Measurements from ENCODE around the gene ITPR2. TPM values are rescaled to one million over a fixed set of nuclear protein-coding genes. Genes with fewer than 3 reads are reported as not detected.

The ITPR2 gene
- total RNA-seq, 1 experiment from 2014 or later, result 26.0 TPM

- Histone ChIP-seq H2AFZ (0 out of 2 replicates have a peak overlapping the region, but pooled peaks have one; percentile 77), H3K27ac (peak overlapping the region; percentile 85), H3F3A (ENCODE audit: insufficient read depth, low read depth) (peaks cover 26% of the 10 kb centered on the region), H3K4me2 (peak overlapping the region; percentile 84), H3K36me3 (ENCODE audit: low read depth) (no peaks in the 10 kb centered on the region), H3K27me3 (ENCODE audit: insufficient read depth, low read depth) (no peaks in the 10 kb centered on the region), H4K20me1 (ENCODE audit: insufficient read depth) (no peaks in the 10 kb centered on the region), H3K79me2 (ENCODE audit: low read depth) (no peaks in the 10 kb centered on the region), H3K4me1 (replicated peaks; ENCODE audit: insufficient read depth) (peaks cover 18% of the 10 kb centered on the region), H3K9me3 (ENCODE audit: insufficient read depth, low read depth) (no peaks in the 10 kb centered on the region), H3K9me2 (ENCODE audit: insufficient read depth) (no peaks in the 10 kb centered on the region), H3K4me3 (peak overlapping the region; percentile 56; the same call in 1 of the 2 replicates)
- TF ChIP-seq EZH2 (IDR thresholded peaks at IDR 0.05; ENCODE audit: low read depth), result no peak
- TF ChIP-seq, protein P1, sequence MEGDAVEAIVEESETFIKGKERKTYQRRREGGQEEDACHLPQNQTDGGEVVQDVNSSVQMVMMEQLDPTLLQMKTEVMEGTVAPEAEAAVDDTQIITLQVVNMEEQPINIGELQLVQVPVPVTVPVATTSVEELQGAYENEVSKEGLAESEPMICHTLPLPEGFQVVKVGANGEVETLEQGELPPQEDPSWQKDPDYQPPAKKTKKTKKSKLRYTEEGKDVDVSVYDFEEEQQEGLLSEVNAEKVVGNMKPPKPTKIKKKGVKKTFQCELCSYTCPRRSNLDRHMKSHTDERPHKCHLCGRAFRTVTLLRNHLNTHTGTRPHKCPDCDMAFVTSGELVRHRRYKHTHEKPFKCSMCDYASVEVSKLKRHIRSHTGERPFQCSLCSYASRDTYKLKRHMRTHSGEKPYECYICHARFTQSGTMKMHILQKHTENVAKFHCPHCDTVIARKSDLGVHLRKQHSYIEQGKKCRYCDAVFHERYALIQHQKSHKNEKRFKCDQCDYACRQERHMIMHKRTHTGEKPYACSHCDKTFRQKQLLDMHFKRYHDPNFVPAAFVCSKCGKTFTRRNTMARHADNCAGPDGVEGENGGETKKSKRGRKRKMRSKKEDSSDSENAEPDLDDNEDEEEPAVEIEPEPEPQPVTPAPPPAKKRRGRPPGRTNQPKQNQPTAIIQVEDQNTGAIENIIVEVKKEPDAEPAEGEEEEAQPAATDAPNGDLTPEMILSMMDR (conservative IDR thresholded peaks at IDR 0.05), result no peak
- no peak for DNase-seq
- no TSS peak for BruUV-seq (replicated peaks)
- intact Hi-C loops (cut with micrococcal nuclease; ENCODE audit: unreplicated experiment), result loop anchor here (1.0 to 2.0 kb wide), 3 partner anchors 25 to 198 kb away; no protein-coding TSS in a partner anchor
- CTCF ChIA-PET, result interaction anchor here (1.0 kb wide), 1 partner anchor 18 kb away, joined by 4 read pairs; no protein-coding TSS in a partner anchor
- POLR2A ChIA-PET (ENCODE audit: unreplicated experiment), result interaction anchor here (0.7 kb wide), 1 partner anchor 18 kb away, joined by 10 read pairs; no protein-coding TSS in a partner anchor
Observed at GRCh38 chr12:26299751-26300150, 533.2 kb downstream of the ITPR2 start.

GRCh38 chr12:26298785-26299621 lies 534.0 kb downstream of the ITPR2 start:
- POLR2A ChIA-PET (ENCODE audit: unreplicated experiment), result interaction anchor here (0.6 to 0.7 kb wide), 4 partner anchors 19 to 1464 kb away, joined by 3 to 10 read pairs (median 3); partner anchors contain the start of gene ITPR2
- Histone ChIP-seq H3K4me2 (peak overlapping the region; percentile 84), H3K36me3 (ENCODE audit: low read depth) (no peaks in the 10 kb centered on the region), H3K9me2 (ENCODE audit: insufficient read depth) (no peaks in the 10 kb centered on the region), H3K9me3 (ENCODE audit: insufficient read depth, low read depth) (no peaks in the 10 kb centered on the region), H3K27ac (peak overlapping the region; percentile 85), H3K4me1 (replicated peaks; ENCODE audit: insufficient read depth) (peaks cover 19% of the 10 kb centered on the region), H4K20me1 (ENCODE audit: insufficient read depth) (no peaks in the 10 kb centered on the region), H3K4me3 (peak overlapping the region; percentile 56), H3K27me3 (ENCODE audit: insufficient read depth, low read depth) (no peaks in the 10 kb centered on the region), H2AFZ (peak overlapping the region; percentile 77), H3F3A (ENCODE audit: insufficient read depth, low read depth) (peaks cover 27% of the 10 kb centered on the region), H3K79me2 (ENCODE audit: low read depth) (no peaks in the 10 kb centered on the region)
- peak; percentile 49 to 84 for DNase-seq
- TF ChIP-seq, protein P1 (conservative IDR thresholded peaks at IDR 0.05), result peak; percentile 62
- no peak for TF ChIP-seq EZH2 (IDR thresholded peaks at IDR 0.05; ENCODE audit: low read depth)
- CTCF ChIA-PET, result interaction anchor here (1.0 kb wide), 1 partner anchor 19 kb away, joined by 4 read pairs; no protein-coding TSS in a partner anchor
- intact Hi-C loops (cut with micrococcal nuclease; ENCODE audit: unreplicated experiment), result loop anchor here (1.0 to 2.0 kb wide), 3 partner anchors 24 to 198 kb away; no protein-coding TSS in a partner anchor
- TSS peak; percentile 25 for BruUV-seq (replicated peaks)

- no peaks in the 10 kb centered on the region for H3K27me3 ChIP-seq (ENCODE audit: insufficient read depth, low read depth)
- no peaks in the 10 kb centered on the region for H3K36me3 ChIP-seq (ENCODE audit: low read depth)
- TF ChIP-seq EZH2 (IDR thresholded peaks at IDR 0.05; ENCODE audit: low read depth), result no peak
- TF ChIP-seq, protein P1 (conservative IDR thresholded peaks at IDR 0.05), result no peak
- H3K4me1 ChIP-seq (replicated peaks; ENCODE audit: insufficient read depth), result peaks cover 28% of the 10 kb centered on the region
- no peaks in the 10 kb centered on the region for H4K20me1 ChIP-seq (ENCODE audit: insufficient read depth)
- no peak overlapping the region for H2AFZ ChIP-seq
- no peaks in the 10 kb centered on the region for H3K9me3 ChIP-seq (ENCODE audit: insufficient read depth, low read depth)
- intact Hi-C loops (cut with micrococcal nuclease; ENCODE audit: unreplicated experiment), result loop anchor here (2.0 kb wide), 2 partner anchors 23 to 51 kb away; no protein-coding TSS in a partner anchor
- no TSS peak for BruUV-seq (replicated peaks)
- no peaks in the 10 kb centered on the region for H3K79me2 ChIP-seq (ENCODE audit: low read depth)
- no peak for DNase-seq
- CTCF ChIA-PET, result interaction anchor here (0.6 kb wide), 1 partner anchor 351 kb away, joined by 3 read pairs; no protein-coding TSS in a partner anchor
- H3K4me2 ChIP-seq, result no peak overlapping the region
- POLR2A ChIA-PET (ENCODE audit: unreplicated experiment), result no interaction called here
- H3K9me2 ChIP-seq (ENCODE audit: insufficient read depth), result no peaks in the 10 kb centered on the region
- H3K27ac ChIP-seq, result no peak overlapping the region
- H3F3A ChIP-seq (ENCODE audit: insufficient read depth, low read depth), result peaks cover 31% of the 10 kb centered on the region
- no peak overlapping the region for H3K4me3 ChIP-seq
Observed at GRCh38 chr12:26297396-26298070, 535.5 kb downstream of the ITPR2 start.

Data from PC-9 (cell line).